ENCODE results near the gene CLDN22.

CLDN22 gene

GRCh38 chr4:183320211-183321059, at the start of gene CLDN22:
CLDN22 (minus strand) TSS chr4:183320276; CDS start chr4:183320218, 58 bp downstream.
- peak; percentile 77 for DNase-seq (ENCODE audit: low read depth)

GRCh38 chr4:183369073-183369472, 49.0 kb upstream of the CLDN22 start:
- DNase-seq (ENCODE audit: low read depth), result no peak

- DNase-seq (ENCODE audit: low read depth), result no peak
Observed at GRCh38 chr4:183366206-183366835, 46.2 kb upstream of the CLDN22 start.

GRCh38 chr4:183364025-183364424, 43.9 kb upstream of the CLDN22 start:
- DNase-seq (ENCODE audit: low read depth), result no peak

GRCh38 chr4:183362916-183363542, 43.0 kb upstream of the CLDN22 start:
- peak; percentile 42 for DNase-seq (ENCODE audit: low read depth)

- no peak for DNase-seq (ENCODE audit: low read depth)
Observed at GRCh38 chr4:183362036-183362435, 42.0 kb upstream of the CLDN22 start.

GRCh38 chr4:183360161-183360919, 40.3 kb upstream of the CLDN22 start:
- DNase-seq (ENCODE audit: low read depth), result peak; percentile 90

GRCh38 chr4:183358215-183358755, 38.2 kb upstream of the CLDN22 start:
- DNase-seq (ENCODE audit: low read depth), result no peak

- no peak for DNase-seq (ENCODE audit: low read depth)
Observed at GRCh38 chr4:183356931-183357675, 37.0 kb upstream of the CLDN22 start.

- no peak for DNase-seq (ENCODE audit: low read depth)
Observed at GRCh38 chr4:183356173-183356830, 36.2 kb upstream of the CLDN22 start.

- DNase-seq (ENCODE audit: low read depth), result peak; percentile 98
Observed at GRCh38 chr4:183355405-183355804, 35.3 kb upstream of the CLDN22 start.

- DNase-seq (ENCODE audit: low read depth), result no peak
Observed at GRCh38 chr4:183354219-183354618, 34.1 kb upstream of the CLDN22 start.

- DNase-seq (ENCODE audit: low read depth), result no peak
Observed at GRCh38 chr4:183353557-183353956, 33.5 kb upstream of the CLDN22 start.

- DNase-seq (ENCODE audit: low read depth), result no peak
Observed at GRCh38 chr4:183352546-183352945, 32.5 kb upstream of the CLDN22 start.

- no peak for DNase-seq (ENCODE audit: low read depth)
Observed at GRCh38 chr4:183350317-183351071, 30.4 kb upstream of the CLDN22 start.

- DNase-seq (ENCODE audit: low read depth), result peak; percentile 84
Observed at GRCh38 chr4:183349673-183350072, 29.6 kb upstream of the CLDN22 start.

GRCh38 chr4:183348706-183349659, 28.9 kb upstream of the CLDN22 start:
- DNase-seq (ENCODE audit: low read depth), result peak; percentile 82

GRCh38 chr4:183348136-183348535, 28.1 kb upstream of the CLDN22 start:
- no peak for DNase-seq (ENCODE audit: low read depth)

GRCh38 chr4:183347566-183347965, 27.5 kb upstream of the CLDN22 start:
- peak; percentile 73 for DNase-seq (ENCODE audit: low read depth)

All from amniotic epithelial cell (primary cell).